Adrenal gland (tissue), 5 donors: ENCODE data around the gene ST6GALNAC6.

Experiments used
- POLR2A ChIP-seq, 2 donors: fragments of 450-650 bp; IDR thresholded peaks; one replicate each; pipeline ENCODE4 v1.6.1; 2017; ENCODE audit warnings: antibody characterized with exemption in 2 of 2, mild to moderate bottlenecking in 2 of 2, moderate library complexity in 1 of 2
- TF ChIP-seq, protein P1 (sequence below), 6 experiments: fragments of 450-650 bp in 4 of 6; fragments of 200-600 bp in 2 of 6; sonication (generic) in 1 of 6; IDR thresholded peaks; 1 replicate in 5 of 6; 2 replicates in 1 of 6; pipeline versions ENCODE4 v1.5.1 to v1.8.0; 2016 to 2021; ENCODE audit warnings: antibody characterized with exemption in 6 of 6, mild to moderate bottlenecking in 2 of 6, moderate library complexity in 1 of 6
- donor health status: DM: no; HTN: no; CAD: no.

DNA sequence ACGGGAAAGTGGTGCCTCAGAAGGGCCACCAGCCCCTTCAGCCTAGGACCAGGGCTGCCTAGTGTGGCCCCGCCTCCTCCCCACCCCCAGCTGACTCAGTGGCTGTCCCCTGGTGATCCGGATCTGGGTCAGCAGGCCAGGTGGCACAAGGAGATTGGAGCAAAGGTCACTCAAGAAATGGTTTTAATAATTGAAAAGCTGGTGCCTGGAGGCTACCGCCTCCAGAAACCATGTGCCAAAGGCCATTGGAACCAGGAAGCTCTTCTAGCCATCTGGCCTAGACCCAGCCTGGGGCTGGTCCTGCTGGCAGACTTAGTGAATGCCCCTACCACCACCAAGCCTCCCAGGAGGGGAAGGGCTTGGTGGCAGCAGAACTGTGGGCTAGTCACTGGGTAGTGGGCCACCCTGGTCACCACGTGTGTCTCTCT is 15.9 kb upstream of the ST6GALNAC6 start:
- TF ChIP-seq, protein P1, sequence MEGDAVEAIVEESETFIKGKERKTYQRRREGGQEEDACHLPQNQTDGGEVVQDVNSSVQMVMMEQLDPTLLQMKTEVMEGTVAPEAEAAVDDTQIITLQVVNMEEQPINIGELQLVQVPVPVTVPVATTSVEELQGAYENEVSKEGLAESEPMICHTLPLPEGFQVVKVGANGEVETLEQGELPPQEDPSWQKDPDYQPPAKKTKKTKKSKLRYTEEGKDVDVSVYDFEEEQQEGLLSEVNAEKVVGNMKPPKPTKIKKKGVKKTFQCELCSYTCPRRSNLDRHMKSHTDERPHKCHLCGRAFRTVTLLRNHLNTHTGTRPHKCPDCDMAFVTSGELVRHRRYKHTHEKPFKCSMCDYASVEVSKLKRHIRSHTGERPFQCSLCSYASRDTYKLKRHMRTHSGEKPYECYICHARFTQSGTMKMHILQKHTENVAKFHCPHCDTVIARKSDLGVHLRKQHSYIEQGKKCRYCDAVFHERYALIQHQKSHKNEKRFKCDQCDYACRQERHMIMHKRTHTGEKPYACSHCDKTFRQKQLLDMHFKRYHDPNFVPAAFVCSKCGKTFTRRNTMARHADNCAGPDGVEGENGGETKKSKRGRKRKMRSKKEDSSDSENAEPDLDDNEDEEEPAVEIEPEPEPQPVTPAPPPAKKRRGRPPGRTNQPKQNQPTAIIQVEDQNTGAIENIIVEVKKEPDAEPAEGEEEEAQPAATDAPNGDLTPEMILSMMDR (IDR thresholded peaks at IDR 0.05) = no peak
- TF ChIP-seq POLR2A (IDR thresholded peaks at IDR 0.05) = no peak
